ENCODE data around the gene DLGAP1.

DLGAP1 gene

DNA sequence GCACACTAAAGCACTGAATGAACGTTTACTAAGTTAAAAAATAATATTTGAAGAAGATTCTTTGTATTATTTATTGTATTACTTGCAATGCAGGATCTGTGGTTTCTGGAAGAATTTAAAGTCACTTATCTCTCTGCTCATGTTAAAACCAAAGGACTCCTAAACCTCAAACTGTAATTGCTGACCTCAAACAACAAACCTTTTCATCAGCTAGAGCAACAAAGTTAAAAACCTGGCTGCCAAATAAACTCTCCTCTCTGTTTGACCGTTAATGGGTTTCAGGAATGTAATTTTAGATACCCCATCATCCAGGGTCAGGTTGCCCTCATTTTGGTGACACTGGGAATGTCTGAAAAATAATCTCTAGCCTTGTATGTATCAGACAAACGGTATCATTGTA, 766.0 kb downstream of the DLGAP1 start:
- in situ Hi-C loops (cut with MboI; ENCODE audit: low pct_unique_long_range_greater_than_20kb, low sequenced_read_pairs, unreplicated experiment): no loop called here
- no peak for DNase-seq (ENCODE audit: low spot score)
- TF ChIP-seq, protein P1, sequence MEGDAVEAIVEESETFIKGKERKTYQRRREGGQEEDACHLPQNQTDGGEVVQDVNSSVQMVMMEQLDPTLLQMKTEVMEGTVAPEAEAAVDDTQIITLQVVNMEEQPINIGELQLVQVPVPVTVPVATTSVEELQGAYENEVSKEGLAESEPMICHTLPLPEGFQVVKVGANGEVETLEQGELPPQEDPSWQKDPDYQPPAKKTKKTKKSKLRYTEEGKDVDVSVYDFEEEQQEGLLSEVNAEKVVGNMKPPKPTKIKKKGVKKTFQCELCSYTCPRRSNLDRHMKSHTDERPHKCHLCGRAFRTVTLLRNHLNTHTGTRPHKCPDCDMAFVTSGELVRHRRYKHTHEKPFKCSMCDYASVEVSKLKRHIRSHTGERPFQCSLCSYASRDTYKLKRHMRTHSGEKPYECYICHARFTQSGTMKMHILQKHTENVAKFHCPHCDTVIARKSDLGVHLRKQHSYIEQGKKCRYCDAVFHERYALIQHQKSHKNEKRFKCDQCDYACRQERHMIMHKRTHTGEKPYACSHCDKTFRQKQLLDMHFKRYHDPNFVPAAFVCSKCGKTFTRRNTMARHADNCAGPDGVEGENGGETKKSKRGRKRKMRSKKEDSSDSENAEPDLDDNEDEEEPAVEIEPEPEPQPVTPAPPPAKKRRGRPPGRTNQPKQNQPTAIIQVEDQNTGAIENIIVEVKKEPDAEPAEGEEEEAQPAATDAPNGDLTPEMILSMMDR (IDR thresholded peaks at IDR 0.05; ENCODE audit: extremely low read depth, insufficient read depth, missing control alignments): no peak

DNA sequence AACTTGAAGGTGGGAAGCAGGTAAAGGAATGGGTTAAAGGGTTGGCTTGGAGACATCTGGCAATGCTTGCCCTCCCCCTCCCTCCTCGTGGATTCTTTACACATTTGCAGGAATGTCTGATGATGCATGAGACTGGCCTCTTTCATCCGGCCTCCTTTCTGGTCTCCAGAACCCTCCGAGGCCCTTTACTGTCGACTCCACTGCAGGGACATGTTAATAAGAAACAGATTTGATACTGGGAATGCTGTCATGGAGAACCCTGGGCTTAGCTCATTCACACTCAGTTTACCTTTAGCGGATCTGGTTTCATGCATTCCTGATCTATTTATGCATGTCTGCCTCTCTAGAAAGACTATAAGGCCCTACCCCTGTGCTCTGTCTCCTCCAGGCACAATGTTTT, 766.4 kb downstream of the DLGAP1 start:
- TF ChIP-seq, protein P1 (IDR thresholded peaks at IDR 0.05; ENCODE audit: extremely low read depth, insufficient read depth, missing control alignments): no peak
- in situ Hi-C loops (cut with MboI; ENCODE audit: low pct_unique_long_range_greater_than_20kb, low sequenced_read_pairs, unreplicated experiment): no loop called here
- DNase-seq (ENCODE audit: low spot score): no peak

DNA sequence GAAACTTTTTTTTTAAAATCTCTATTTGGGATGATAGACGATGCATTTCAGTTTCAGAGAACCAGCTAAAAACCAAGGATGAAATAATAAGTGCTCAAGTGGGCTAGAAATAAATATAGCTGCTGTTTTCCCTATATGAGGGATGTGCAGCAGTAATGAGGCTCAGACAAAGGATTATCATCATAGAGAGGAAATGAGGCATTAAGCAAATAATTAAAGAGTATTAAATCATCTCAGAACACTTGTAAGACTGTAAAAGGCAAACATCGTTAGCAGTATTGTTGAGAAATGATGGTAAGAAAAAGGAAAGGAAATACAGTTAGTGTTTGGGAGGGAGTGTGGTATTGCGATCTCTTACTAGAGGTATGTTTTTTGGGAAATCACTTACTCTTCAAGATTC, 771.6 kb downstream of the DLGAP1 start:
- in situ Hi-C loops (cut with MboI; ENCODE audit: low pct_unique_long_range_greater_than_20kb, low sequenced_read_pairs, unreplicated experiment): no loop called here
- TF ChIP-seq, protein P1 (IDR thresholded peaks at IDR 0.05; ENCODE audit: extremely low read depth, insufficient read depth, missing control alignments): no peak
- DNase-seq (ENCODE audit: low spot score): no peak

DNA sequence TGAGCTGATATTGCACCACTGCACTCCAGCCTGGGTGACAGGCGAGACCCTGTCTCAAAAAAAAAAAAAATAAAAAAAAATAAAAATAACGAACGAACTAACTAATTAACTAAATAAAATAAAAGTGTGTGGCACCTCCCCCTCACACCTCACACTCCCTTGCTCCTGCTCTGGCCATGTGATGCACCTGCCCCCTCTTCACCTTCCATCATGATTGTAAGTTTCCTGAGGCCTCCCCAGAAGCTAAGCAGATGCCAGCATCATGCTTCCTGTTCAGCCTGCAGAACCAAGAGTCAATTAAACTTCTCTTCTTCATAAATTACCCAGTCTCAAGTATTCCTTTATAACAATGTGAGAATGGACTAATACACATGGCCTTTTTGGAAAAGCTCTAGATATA, 773.0 kb downstream of the DLGAP1 start:
- no peak for DNase-seq (ENCODE audit: low spot score)
- in situ Hi-C loops (cut with MboI; ENCODE audit: low pct_unique_long_range_greater_than_20kb, low sequenced_read_pairs, unreplicated experiment): no loop called here
- TF ChIP-seq, protein P1 (IDR thresholded peaks at IDR 0.05; ENCODE audit: extremely low read depth, insufficient read depth, missing control alignments): no peak

DNA sequence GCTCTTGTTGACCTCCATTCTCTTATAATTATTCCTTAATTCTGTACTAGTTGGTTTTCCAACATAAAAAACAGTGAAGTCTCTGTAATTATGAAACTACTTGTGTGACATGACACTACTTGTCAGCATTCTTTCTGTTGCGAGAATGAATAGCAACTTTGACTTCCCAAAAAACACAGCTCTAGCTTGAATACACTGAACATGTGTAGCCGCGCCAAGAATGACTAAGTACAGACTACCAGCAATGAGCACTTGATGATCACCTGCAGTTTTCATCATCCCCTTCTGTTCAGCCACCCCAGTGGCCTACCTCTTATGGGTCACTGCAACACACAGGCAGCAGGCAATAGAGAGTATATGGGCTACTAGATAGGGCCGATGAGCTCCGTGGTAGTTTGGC, 775.9 kb downstream of the DLGAP1 start:
- in situ Hi-C loops (cut with MboI; ENCODE audit: low pct_unique_long_range_greater_than_20kb, low sequenced_read_pairs, unreplicated experiment): no loop called here
- TF ChIP-seq, protein P1 (IDR thresholded peaks at IDR 0.05; ENCODE audit: extremely low read depth, insufficient read depth, missing control alignments): no peak

DNA sequence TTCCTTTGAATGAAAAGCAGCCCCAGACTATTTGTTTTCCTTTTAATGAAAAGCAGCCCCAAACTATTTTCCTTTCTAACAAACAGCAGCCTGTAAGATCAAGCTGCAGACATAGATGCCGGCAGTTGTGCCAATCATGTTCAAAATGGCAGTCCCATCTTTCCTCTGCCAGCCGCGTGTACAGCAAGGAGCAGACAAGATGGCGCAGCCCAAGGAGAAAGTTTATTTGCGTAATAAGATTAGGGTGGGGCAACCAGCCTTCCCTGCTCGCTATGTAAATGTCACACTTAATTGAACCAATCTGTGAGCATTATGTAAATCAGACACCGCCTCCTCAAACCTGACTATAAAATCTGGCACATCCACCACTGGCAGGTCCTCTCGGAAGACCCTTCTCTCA, 779.1 kb downstream of the DLGAP1 start:
- TF ChIP-seq, protein P1 (IDR thresholded peaks at IDR 0.05; ENCODE audit: extremely low read depth, insufficient read depth, missing control alignments): no peak
- no peak for DNase-seq (ENCODE audit: low spot score)
- in situ Hi-C loops (cut with MboI; ENCODE audit: low pct_unique_long_range_greater_than_20kb, low sequenced_read_pairs, unreplicated experiment): no loop called here

More for the DNA sequence above, 775.9 kb downstream of the DLGAP1 start:
- no peak for DNase-seq (ENCODE audit: low spot score)

DNA sequence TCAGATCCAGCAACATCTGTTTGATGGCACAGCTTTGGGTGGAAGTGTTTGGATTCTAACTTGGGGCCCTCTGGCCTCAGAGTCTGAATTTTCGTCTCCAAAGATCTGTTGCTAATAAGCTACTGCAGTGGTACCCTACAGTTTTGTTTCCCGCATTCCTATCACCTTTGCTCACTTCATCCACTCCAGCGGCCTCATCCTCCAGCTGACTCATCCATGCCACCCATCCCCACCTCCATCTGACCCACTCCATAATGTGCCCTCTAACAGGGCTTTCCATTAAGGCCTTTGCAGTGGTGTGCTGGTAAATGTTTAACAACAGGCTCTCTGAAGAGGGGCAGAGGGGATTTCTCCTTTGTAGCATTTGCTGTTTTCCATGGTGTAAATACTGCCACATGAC, 779.7 kb downstream of the DLGAP1 start:
- TF ChIP-seq, protein P1 (IDR thresholded peaks at IDR 0.05; ENCODE audit: extremely low read depth, insufficient read depth, missing control alignments): no peak
- no peak for DNase-seq (ENCODE audit: low spot score)
- in situ Hi-C loops (cut with MboI; ENCODE audit: low pct_unique_long_range_greater_than_20kb, low sequenced_read_pairs, unreplicated experiment): no loop called here

Data from GM13977 (cell line).